MV-4-11 (cell line): ENCODE results near the gene RBM48.
"Not testable (repeated sequence)": the region's sequence is repeated elsewhere in the genome, so short reads cannot be mapped to it uniquely, and the experiment has no call there.

Experiments used
- DNase-seq: peaks from one replicate; lab custom pipeline; 2025; lab: John Stamatoyannopoulos, UW

The RBM48 gene

GRCh38 chr7:92545116-92545515, 16.5 kb downstream of the RBM48 start:
- DNase-seq: not testable (repeated sequence)

- DNase-seq: no peak
These were observed 18.4 kb downstream of the RBM48 start for GRCh38 chr7:92546856-92547497.

GRCh38 chr7:92547579-92547978, 19.0 kb downstream of the RBM48 start:
- no peak for DNase-seq

GRCh38 chr7:92550194-92550593, 21.6 kb downstream of the RBM48 start:
- no peak for DNase-seq

- no peak for DNase-seq
These were observed 28.7 kb downstream of the RBM48 start for GRCh38 chr7:92557249-92557648.

- no peak for DNase-seq
These were observed 29.3 kb downstream of the RBM48 start for GRCh38 chr7:92557808-92558362.

GRCh38 chr7:92560602-92561001, 32.0 kb downstream of the RBM48 start:
- DNase-seq: no peak

- no peak for DNase-seq
These were observed 34.8 kb downstream of the RBM48 start for GRCh38 chr7:92563345-92563744.

- no peak for DNase-seq
These were observed 38.9 kb downstream of the RBM48 start for GRCh38 chr7:92567460-92567859.

- peak; percentile 22 for DNase-seq
These were observed 40.5 kb downstream of the RBM48 start for GRCh38 chr7:92569137-92569536.

GRCh38 chr7:92576296-92576695, 47.7 kb downstream of the RBM48 start:
- no peak for DNase-seq

- DNase-seq: no peak
These were observed 54.4 kb downstream of the RBM48 start for GRCh38 chr7:92582948-92583347.

- DNase-seq: no peak
These were observed 56.4 kb downstream of the RBM48 start for GRCh38 chr7:92584953-92585352.

- peak; percentile 40 for DNase-seq
These were observed 57.8 kb downstream of the RBM48 start for GRCh38 chr7:92586403-92586802.

- DNase-seq: no peak
These were observed 58.2 kb downstream of the RBM48 start for GRCh38 chr7:92586841-92587240.
